Immature natural killer cell (primary cell): ENCODE results near the gene ANKRD22. TPM values are rescaled to one million over a fixed set of nuclear protein-coding genes. Genes with fewer than 3 reads are reported as not detected.

ENCODE experiments used
- DNase-seq, 3 donors: peaks; one replicate each; pipeline ENCODE4 v3.0.0; 2022; ENCODE audit warnings: mixed read lengths in 1 of 3
- H3K27ac Mint-ChIP-seq, 6 donors: one replicate each; pipeline ENCODE4 v1.8.0; 2020; ENCODE audit warnings: mixed read lengths in 6 of 6, mild to moderate bottlenecking in 5 of 6, inconsistent platforms in 4 of 6, moderate library complexity in 3 of 6
- H3K27me3 Mint-ChIP-seq, 3 donors: one replicate each; pipeline ENCODE4 v1.8.0; 2020 to 2021; ENCODE audit warnings: low read depth in 3 of 3, mild to moderate bottlenecking in 3 of 3, mixed read lengths in 3 of 3, moderate library complexity in 3 of 3, inconsistent platforms in 1 of 3
- H3K36me3 Mint-ChIP-seq, 3 donors: one replicate each; pipeline ENCODE4 v1.8.0; 2020; ENCODE audit warnings: mixed read lengths in 3 of 3, inconsistent platforms in 2 of 3, mild to moderate bottlenecking in 2 of 3
- H3K4me1 Mint-ChIP-seq, 2 donors: one replicate each; pipeline ENCODE4 v1.8.0; 2020; ENCODE audit warnings: inconsistent platforms in 2 of 2, mild to moderate bottlenecking in 2 of 2, mixed read lengths in 2 of 2, moderate library complexity in 1 of 2
- H3K4me3 Mint-ChIP-seq, 5 donors: one replicate each; pipeline ENCODE4 v1.8.0; 2020; ENCODE audit warnings: mild to moderate bottlenecking in 5 of 5, mixed read lengths in 5 of 5, inconsistent platforms in 3 of 5, moderate library complexity in 3 of 5
- H3K9me3 Mint-ChIP-seq, 6 donors: one replicate each; pipeline ENCODE4 v1.8.0; 2020; ENCODE audit warnings: mild to moderate bottlenecking in 6 of 6, mixed read lengths in 6 of 6, inconsistent platforms in 4 of 6, moderate library complexity in 3 of 6
- polyA plus RNA-seq, 3 donors: library from polyadenylated mRNA; unstranded; fragments of 300-500 nt; fragmentation: Illumina TruSeq; gene quantifications; one replicate each; pipeline ENCODE4 v1.2.3, GENCODE V29; 2021

Gene ANKRD22
- polyA plus RNA-seq, 3 donors from 2014 or later: 0.84 to 1.2 TPM; not detected in 1

DNA sequence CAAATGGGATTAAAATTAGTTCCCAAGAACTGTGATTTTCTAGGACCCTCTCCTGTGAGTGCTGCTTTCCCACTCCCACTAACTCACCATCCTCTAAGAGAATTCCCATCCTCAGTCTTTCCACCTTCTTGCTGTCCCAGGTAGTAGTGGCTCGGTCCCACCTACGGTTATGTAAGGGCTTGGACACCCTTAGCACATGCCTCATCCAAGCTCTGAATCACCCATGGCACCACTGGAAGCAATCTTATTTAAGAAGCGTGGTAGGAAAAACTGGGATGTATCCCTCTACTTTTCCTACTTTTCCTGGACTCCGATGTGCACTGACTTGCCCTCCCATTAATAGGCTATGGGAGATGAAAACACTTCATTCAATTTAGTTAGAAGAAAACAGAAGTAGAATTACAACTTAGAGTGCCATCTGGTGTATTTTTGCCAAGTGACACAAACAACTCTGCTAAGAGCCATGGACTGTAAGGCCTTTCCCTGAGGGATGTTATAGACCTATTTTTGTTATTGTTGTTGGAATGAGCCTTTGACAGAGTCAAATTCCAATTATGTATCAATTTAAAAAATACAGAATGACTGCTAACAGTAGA is 13.7 kb upstream of the ANKRD22 start:
- no peaks in the 10 kb centered on the region for H3K9me3 Mint-ChIP-seq
- H3K27ac Mint-ChIP-seq: no peak overlapping the region
- H3K27me3 Mint-ChIP-seq: no peaks in the 10 kb centered on the region
- H3K4me1 Mint-ChIP-seq: no peaks in the 10 kb centered on the region
- H3K36me3 Mint-ChIP-seq: no peaks in the 10 kb centered on the region
- no peak for DNase-seq
- no peak overlapping the region for H3K4me3 Mint-ChIP-seq

DNA sequence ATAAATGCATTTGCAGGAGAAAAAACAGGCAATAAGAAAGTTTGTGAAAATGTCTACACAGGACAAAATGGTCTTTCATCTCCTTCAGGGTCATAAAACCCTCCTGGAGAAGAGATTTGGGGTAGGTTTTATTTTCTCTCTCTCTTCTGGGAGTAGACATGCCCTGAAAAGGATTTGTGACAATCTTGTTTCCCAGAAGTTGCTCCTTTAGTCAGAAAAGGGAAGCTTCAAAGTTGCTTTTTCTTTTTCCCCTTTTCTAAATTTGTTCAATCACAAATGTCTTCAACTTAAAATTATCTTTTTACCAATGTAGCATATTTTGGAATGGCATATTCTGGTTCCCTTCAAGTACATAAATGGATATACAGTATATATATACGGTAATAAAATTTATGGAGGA is 9.4 kb upstream of the ANKRD22 start:
- Mint-ChIP-seq H3K36me3 (no peaks in the 10 kb centered on the region), H3K9me3 (no peaks in the 10 kb centered on the region), H3K27ac (no peak overlapping the region), H3K27me3 (peaks cover 0 to 2% (median 0%) of the 10 kb centered on the region in 3 donors), H3K4me3 (no peak overlapping the region), H3K4me1 (no peaks in the 10 kb centered on the region)
- DNase-seq: no peak

DNA sequence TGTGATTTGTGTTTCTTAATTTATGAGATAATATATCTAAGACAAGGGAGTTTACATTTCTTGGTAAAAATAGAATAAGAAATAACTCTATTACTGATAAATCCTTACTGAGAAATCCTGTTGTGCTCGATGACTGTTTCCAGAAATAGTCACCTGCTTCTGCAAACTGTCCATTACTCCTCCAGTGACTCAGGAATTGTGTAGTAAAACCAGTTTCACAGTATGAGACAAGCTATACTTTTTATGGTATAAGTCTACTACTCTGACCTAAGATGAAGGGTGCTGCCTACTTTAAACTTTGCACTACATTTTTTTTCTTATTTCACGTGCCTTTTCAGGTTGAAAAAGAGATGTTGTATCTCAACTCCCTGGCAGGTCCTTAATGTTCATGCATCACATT is 6.8 kb upstream of the ANKRD22 start:
- H3K4me1 Mint-ChIP-seq: no peaks in the 10 kb centered on the region
- H3K27me3 Mint-ChIP-seq: peaks cover 0 to 5% (median 0%) of the 10 kb centered on the region in 3 donors
- no peak overlapping the region for H3K4me3 Mint-ChIP-seq
- DNase-seq: no peak
- H3K36me3 Mint-ChIP-seq: no peaks in the 10 kb centered on the region
- no peaks in the 10 kb centered on the region for H3K9me3 Mint-ChIP-seq
- no peak overlapping the region for H3K27ac Mint-ChIP-seq

DNA sequence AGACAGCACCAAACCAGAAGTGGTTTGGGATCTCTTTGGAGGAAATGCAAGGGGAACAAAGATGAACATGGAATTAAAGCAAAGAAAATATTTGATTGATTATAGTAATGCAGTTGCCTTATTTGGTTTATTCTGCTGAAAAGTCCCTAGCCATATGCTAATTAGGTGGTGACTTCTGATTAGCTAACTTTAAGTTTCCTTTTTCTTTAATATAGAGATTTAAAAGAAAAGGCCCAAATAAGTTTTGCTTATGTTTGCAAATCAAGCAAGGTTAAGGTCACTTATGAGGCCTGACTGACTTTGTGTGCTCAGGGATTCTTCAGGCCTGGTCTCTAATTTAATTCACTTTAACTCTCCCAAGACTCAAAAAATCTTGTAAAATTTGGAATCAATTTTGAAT is 6.2 kb upstream of the ANKRD22 start:
- H3K36me3 Mint-ChIP-seq: no peaks in the 10 kb centered on the region
- no peaks in the 10 kb centered on the region for H3K9me3 Mint-ChIP-seq

DNA sequence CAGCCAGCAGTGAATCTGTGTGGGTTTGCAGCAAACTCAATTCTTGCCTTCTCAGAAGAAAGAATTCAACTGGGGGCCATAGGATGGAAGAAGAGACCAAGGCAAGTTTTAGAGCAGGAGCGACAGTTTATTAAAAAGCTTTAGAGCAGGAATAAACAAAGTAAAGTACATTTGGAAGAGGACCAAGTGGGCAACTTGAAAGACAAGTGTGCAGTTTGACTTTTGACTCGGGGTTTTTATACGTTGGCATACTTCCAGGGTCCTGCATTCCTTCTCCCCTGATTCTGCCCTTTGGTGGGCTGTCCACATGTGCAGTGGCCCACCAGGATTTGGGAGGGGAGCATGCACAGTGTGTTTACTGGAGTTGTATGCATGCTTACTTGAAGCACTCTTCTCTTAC is 3.0 kb upstream of the ANKRD22 start:
- no peak overlapping the region for H3K27ac Mint-ChIP-seq
- peaks cover 0 to 7% (median 0%) of the 10 kb centered on the region in 3 donors for H3K27me3 Mint-ChIP-seq
- no peaks in the 10 kb centered on the region for H3K9me3 Mint-ChIP-seq
- no peak for DNase-seq
- H3K36me3 Mint-ChIP-seq: no peaks in the 10 kb centered on the region
- no peaks in the 10 kb centered on the region for H3K4me1 Mint-ChIP-seq
- H3K4me3 Mint-ChIP-seq: no peak overlapping the region

More for the DNA sequence above, 6.2 kb upstream of the ANKRD22 start:
- H3K27ac Mint-ChIP-seq: no peak overlapping the region
- no peaks in the 10 kb centered on the region for H3K4me1 Mint-ChIP-seq
- DNase-seq: no peak
- no peak overlapping the region for H3K4me3 Mint-ChIP-seq
- H3K27me3 Mint-ChIP-seq: peaks cover 0 to 7% (median 0%) of the 10 kb centered on the region in 3 donors

DNA sequence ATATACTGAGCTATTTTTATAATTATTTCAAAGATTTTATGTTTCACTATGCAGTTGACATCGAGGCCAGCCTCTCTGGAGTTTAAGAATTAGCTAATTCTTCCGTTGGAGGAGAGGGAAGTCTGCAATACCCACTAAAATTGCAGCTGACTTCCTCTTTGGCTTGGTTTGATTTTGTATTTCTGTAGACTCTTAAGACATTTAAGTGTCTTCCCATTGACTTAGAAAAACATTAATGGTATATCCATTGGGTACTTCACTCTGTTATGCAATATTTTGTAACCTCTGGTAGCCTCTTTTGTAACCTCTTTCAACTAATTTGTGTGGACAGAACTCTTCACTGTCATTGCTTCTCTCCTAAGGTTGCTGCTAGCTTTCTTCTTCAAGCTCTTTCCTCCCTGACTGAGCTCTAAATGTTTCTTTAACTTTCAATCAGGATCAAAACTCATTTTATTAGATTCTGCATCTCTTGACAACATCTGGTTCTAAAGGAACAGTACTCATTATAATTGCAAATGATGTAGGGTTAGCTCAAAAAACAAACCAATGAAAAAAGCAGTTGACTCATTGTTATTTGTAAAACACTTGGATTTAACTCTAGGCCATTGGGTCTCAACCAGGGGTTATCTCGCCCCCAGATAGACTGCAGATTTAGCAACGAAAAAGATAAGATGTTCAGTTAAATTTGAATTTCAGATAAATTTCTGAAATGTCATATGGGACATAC is 1.7 kb upstream of the ANKRD22 start:
- Mint-ChIP-seq H3K36me3 (no peaks in the 10 kb centered on the region), H3K4me3 (no peak overlapping the region), H3K4me1 (no peaks in the 10 kb centered on the region), H3K9me3 (no peaks in the 10 kb centered on the region), H3K27ac (no peak overlapping the region), H3K27me3 (peaks cover 0 to 5% (median 1%) of the 10 kb centered on the region in 3 donors)
- DNase-seq: no peak

DNA sequence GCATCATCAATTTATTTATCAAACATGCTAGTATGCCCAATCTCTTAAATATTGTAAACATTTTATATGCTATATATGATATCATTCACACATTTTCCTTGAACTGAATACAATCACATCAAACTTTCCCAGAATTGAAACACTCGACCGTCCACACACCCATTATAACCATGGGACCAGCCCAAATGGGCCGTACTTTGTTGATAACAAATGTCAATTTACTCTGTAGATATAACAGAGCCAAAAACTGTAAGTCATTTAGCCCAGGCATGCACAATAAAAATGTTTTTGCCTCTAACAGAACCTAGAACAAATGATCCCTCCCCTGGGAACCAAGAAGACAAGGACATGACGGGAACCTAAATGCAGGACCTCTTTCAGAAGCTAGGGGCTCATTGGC is 683 bp upstream of the ANKRD22 start:
- H3K9me3 Mint-ChIP-seq: no peaks in the 10 kb centered on the region
- no peaks in the 10 kb centered on the region for H3K4me1 Mint-ChIP-seq
- H3K36me3 Mint-ChIP-seq: no peaks in the 10 kb centered on the region
- H3K4me3 Mint-ChIP-seq: no peak overlapping the region
- peaks cover 0 to 5% (median 2%) of the 10 kb centered on the region in 3 donors for H3K27me3 Mint-ChIP-seq
- no peak overlapping the region for H3K27ac Mint-ChIP-seq
- DNase-seq: no peak

DNA sequence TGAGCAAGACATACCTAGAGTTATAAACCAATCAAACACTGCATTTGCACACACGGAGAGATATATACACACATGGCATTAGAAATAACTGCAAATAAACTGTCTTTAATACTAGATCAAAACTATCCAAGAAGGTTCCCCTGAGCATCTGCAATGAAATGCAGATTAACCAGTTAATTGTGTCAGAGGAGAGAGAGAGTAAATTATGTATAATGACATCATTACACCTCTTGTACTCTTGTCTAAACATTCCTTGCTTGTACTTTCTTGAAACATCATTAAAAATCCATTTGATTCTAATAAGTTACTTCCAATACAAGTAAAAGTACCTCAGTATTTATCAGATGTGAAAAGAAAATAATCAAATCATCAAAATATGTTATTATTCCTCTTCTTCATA is 932 bp downstream of the ANKRD22 start:
- H3K9me3 Mint-ChIP-seq: no peaks in the 10 kb centered on the region

DNA sequence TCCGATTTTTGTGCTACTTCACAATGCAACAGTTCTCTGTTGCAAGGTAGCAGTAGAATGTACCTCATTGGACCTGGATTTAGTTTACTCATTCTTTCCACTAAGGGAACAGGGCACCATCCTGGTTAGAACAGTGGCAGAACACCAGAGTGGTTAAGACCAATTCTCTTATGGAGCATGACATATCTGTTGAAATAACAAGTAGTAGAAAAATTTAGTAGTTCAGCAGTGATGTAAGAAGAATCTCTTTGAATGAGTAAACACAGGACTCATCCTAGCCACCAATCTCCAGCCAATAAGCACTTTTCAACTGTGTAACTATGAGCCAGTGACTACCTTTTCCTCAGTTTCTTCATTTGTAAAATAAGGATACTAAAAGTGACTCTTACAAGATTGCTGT is 2.4 kb downstream of the ANKRD22 start:
- Mint-ChIP-seq H3K9me3 (no peaks in the 10 kb centered on the region), H3K27ac (no peak overlapping the region), H3K4me3 (no peak overlapping the region)

More for the DNA sequence above, 932 bp downstream of the ANKRD22 start:
- no peaks in the 10 kb centered on the region for H3K36me3 Mint-ChIP-seq
- no peak overlapping the region for H3K27ac Mint-ChIP-seq
- no peak for DNase-seq
- H3K27me3 Mint-ChIP-seq: peaks cover 0 to 5% (median 2%) of the 10 kb centered on the region in 3 donors
- H3K4me3 Mint-ChIP-seq: no peak overlapping the region
- no peaks in the 10 kb centered on the region for H3K4me1 Mint-ChIP-seq

DNA sequence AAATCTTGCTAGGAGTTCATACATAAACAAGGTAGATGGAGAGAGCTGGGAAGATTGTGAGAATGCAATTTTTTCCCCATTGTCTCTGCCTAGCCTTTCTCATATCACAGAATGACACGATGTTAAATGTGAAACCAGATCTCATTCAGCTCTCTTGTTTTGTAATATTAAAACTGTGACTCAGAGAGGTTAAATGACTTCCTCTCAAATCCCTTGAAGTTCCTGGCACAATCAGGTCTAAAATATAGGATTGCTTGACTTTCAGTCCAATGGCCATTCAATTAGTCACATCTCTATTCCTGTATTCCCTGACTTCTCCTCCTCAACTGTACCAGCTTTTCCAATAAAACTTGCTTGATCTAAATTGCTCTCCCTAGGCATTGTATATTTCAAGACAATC is 3.1 kb downstream of the ANKRD22 start:
- no peak overlapping the region for H3K27ac Mint-ChIP-seq
- no peaks in the 10 kb centered on the region for H3K36me3 Mint-ChIP-seq
- no peaks in the 10 kb centered on the region for H3K9me3 Mint-ChIP-seq
- DNase-seq: no peak
- no peaks in the 10 kb centered on the region for H3K4me1 Mint-ChIP-seq
- peaks cover 3 to 5% (median 4%) of the 10 kb centered on the region in 3 donors for H3K27me3 Mint-ChIP-seq
- H3K4me3 Mint-ChIP-seq: no peak overlapping the region

More for the DNA sequence above, 2.4 kb downstream of the ANKRD22 start:
- no peak for DNase-seq
- H3K4me1 Mint-ChIP-seq: no peaks in the 10 kb centered on the region
- peaks cover 2 to 5% (median 3%) of the 10 kb centered on the region in 3 donors for H3K27me3 Mint-ChIP-seq
- no peaks in the 10 kb centered on the region for H3K36me3 Mint-ChIP-seq

DNA sequence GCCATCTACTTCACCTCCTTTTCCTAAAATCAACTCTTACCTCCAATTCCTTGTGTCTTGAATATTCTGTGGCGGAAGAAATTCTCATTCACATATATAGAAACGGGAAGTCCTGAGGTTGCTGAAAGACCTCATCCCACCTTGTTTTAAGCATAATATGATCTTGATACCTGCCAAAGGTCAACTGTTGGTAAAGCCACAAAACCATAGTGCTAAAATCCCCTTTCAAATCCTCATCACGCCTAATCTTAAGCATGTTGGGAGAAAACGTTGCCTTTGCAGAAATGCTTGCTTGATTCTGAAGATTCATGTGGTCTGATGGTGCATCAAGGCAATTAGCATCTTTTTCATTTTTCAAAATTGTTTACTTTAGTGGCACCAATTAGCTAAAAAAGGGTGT is 8.5 kb downstream of the ANKRD22 start:
- H3K9me3 Mint-ChIP-seq: no peaks in the 10 kb centered on the region

DNA sequence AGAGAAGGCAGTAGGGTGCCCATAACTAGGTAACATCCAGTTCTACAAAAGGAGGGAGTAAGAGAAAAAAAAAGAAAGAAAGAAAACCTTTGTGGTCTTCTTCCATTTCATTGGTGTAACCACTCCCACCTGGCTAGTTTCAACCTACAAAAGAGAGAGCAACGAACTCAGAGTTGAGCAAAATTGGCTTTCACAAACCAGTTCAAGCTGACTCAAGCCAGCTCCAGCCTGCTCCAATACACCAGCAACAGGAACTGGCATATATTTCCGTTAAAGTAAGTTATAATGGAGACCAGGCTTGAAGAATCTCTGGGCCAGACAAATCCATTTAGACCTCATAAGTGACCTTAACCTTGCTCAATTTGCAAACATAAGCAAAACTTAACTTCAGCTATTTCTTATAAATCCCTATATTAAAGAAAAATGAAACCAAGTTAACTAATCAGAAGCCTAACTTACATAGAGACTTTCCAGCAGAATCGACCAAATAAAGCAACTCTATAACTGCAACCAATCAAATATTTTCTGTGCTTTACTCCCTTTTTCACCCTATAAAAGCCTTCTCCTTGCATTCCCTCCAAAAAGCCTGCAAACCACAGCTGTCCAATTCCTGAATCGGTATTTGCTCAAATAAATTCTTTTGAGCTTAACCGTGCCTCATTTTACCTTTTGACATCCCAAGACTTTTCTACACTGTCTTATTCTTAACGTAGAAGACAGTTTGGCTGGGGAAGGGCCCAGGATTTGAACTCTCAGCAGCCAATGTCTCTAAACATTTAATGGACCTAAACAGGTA is 10.1 kb downstream of the ANKRD22 start:
- H3K4me1 Mint-ChIP-seq: peaks cover 0 to 6% of the 10 kb centered on the region in 2 donors
- H3K27ac Mint-ChIP-seq: no peak overlapping the region
- H3K4me3 Mint-ChIP-seq: no peak overlapping the region
- no peaks in the 10 kb centered on the region for H3K9me3 Mint-ChIP-seq
- DNase-seq: no peak
- no peaks in the 10 kb centered on the region for H3K36me3 Mint-ChIP-seq
- peaks cover 3 to 5% (median 3%) of the 10 kb centered on the region in 3 donors for H3K27me3 Mint-ChIP-seq

More for the DNA sequence above, 8.5 kb downstream of the ANKRD22 start:
- Mint-ChIP-seq H3K36me3 (no peaks in the 10 kb centered on the region), H3K4me3 (no peak overlapping the region), H3K27ac (no peak overlapping the region), H3K27me3 (peaks cover 3 to 5% (median 3%) of the 10 kb centered on the region in 3 donors), H3K4me1 (peaks cover 0 to 6% of the 10 kb centered on the region in 2 donors)
- DNase-seq: no peak

DNA sequence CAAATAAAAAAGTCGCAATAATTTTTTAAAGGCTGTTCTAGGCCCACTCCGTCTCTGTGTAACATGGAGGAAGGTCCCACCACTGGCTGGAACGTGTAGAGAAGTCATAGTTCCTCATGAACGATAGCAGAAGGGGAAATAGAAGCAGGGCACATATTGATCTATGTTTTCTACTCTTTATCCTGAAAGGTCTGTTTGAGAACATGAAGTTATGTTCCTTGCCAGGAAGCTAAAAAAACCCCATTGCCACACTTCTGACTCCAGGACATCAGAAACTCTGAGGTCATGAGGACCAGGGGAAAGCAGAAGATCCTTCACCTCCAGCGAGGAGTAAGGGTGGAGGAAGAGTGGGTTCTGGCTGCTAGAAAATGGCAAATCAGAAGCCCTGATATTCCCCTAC is 10.8 kb downstream of the ANKRD22 start:
- no peak for DNase-seq
- no peak overlapping the region for H3K4me3 Mint-ChIP-seq
- peaks cover 0 to 6% of the 10 kb centered on the region in 2 donors for H3K4me1 Mint-ChIP-seq
- no peak overlapping the region for H3K27ac Mint-ChIP-seq
- no peaks in the 10 kb centered on the region for H3K36me3 Mint-ChIP-seq
- peaks cover 3 to 5% (median 3%) of the 10 kb centered on the region in 3 donors for H3K27me3 Mint-ChIP-seq
- H3K9me3 Mint-ChIP-seq: no peaks in the 10 kb centered on the region

DNA sequence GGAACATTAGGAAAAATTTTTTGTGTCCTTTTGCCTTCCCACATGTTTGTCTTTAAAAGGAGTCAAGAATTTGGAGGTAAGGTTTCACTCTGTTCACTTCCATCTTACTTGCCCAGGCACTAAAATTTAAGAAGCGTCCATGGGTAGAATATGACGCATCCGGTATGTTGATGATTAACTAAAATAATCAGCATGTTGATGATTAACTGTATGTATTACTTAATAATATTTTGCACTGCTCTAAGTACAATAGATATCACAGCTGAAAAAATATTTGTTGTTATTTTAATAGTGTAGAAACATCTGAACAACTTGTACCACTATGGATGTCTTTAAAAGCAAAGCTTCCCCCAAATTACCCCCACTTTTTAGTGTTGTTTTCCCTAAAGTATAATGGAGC is 11.5 kb downstream of the ANKRD22 start:
- H3K27me3 Mint-ChIP-seq: peaks cover 0 to 5% (median 0%) of the 10 kb centered on the region in 3 donors
- H3K9me3 Mint-ChIP-seq: no peaks in the 10 kb centered on the region
- no peak overlapping the region for H3K4me3 Mint-ChIP-seq
- no peak for DNase-seq
- H3K4me1 Mint-ChIP-seq: peaks cover 0 to 6% of the 10 kb centered on the region in 2 donors
- no peaks in the 10 kb centered on the region for H3K36me3 Mint-ChIP-seq
- no peak overlapping the region for H3K27ac Mint-ChIP-seq
